ENCODE results near the gene FOXP3. TPM values are rescaled to one million over a fixed set of nuclear protein-coding genes. Genes with fewer than 3 reads are reported as not detected.

The FOXP3 gene
- total and polyA plus RNA-seq, 10 donors, result 0.26 to 3.9 (median 1.1) TPM

GRCh38 chrX:49250578-49250977, 13.9 kb downstream of the FOXP3 start:
- Histone ChIP-seq H3K27ac (no peak overlapping the region), H3K9me3 (no peaks in the 10 kb centered on the region), H3K4me3 (no peak overlapping the region), H3K36me3 (peaks cover 0 to 61% (median 29%) of the 10 kb centered on the region in 6 donors), H3K27me3 (replicated peaks in 1 of 7) (no peaks in the 10 kb centered on the region), H3K4me1 (peaks cover 0 to 9% (median 0%) of the 10 kb centered on the region in 6 donors)
- 84 to 95% (median 91%) methylated on average over 3 to 9 of the region's 9 CpGs for WGBS, 5 donors
- TF ChIP-seq POLR2AphosphoS5 (IDR thresholded peaks at IDR 0.05) (no peak), CTCF (IDR thresholded peaks at IDR 0.05 in 8 of 11, conservative IDR thresholded peaks at IDR 0.05 in 3 of 11) (no peak), POLR2A (IDR thresholded peaks at IDR 0.05) (no peak)
- DNase-seq, result no peak
- intact Hi-C loops (cut with DNase I; ENCODE audit: low total_unique reads), result no loop called here

GRCh38 chrX:49250066-49250465, 14.4 kb downstream of the FOXP3 start:
- intact Hi-C loops (cut with DNase I; ENCODE audit: low total_unique reads), result no loop called here
- TF ChIP-seq CTCF (IDR thresholded peaks at IDR 0.05 in 8 of 11, conservative IDR thresholded peaks at IDR 0.05 in 3 of 11), result no peak
- no peak for TF ChIP-seq POLR2AphosphoS5 (IDR thresholded peaks at IDR 0.05)
- TF ChIP-seq POLR2A (IDR thresholded peaks at IDR 0.05), result no peak
- Histone ChIP-seq H3K9me3 (no peaks in the 10 kb centered on the region), H3K36me3 (peaks cover 0 to 66% (median 29%) of the 10 kb centered on the region in 6 donors), H3K27ac (no peak overlapping the region), H3K27me3 (replicated peaks in 1 of 7) (no peaks in the 10 kb centered on the region), H3K4me1 (peaks cover 0 to 9% (median 0%) of the 10 kb centered on the region in 6 donors), H3K4me3 (no peak overlapping the region)
- DNase-seq, result no peak
- 91 to 97% (median 95%) methylated on average over 3 to 13 of the region's 13 CpGs for WGBS, 5 donors

GRCh38 chrX:49249616-49250015, 14.9 kb downstream of the FOXP3 start:
- Histone ChIP-seq H3K27ac (no peak overlapping the region), H3K27me3 (replicated peaks in 1 of 7) (no peaks in the 10 kb centered on the region), H3K9me3 (no peaks in the 10 kb centered on the region), H3K4me1 (peaks cover 0 to 9% (median 0%) of the 10 kb centered on the region in 6 donors), H3K4me3 (no peak overlapping the region), H3K36me3 (peaks cover 0 to 70% (median 30%) of the 10 kb centered on the region in 6 donors)
- 81 to 94% (median 90%) methylated on average over 2 to 9 of the region's 9 CpGs for WGBS, 5 donors
- no peak for TF ChIP-seq POLR2A (IDR thresholded peaks at IDR 0.05)
- TF ChIP-seq POLR2AphosphoS5 (IDR thresholded peaks at IDR 0.05), result no peak
- TF ChIP-seq CTCF (IDR thresholded peaks at IDR 0.05 in 8 of 11, conservative IDR thresholded peaks at IDR 0.05 in 3 of 11), result no peak
- intact Hi-C loops (cut with DNase I; ENCODE audit: low total_unique reads), result no loop called here
- DNase-seq, result no peak

- 80 to 95% (median 93%) methylated on average over 6 of the region's 6 CpGs for WGBS, 5 donors
- H3K27ac ChIP-seq, result no peak overlapping the region
- no peak overlapping the region for H3K4me3 ChIP-seq
- H3K9me3 ChIP-seq, result no peaks in the 10 kb centered on the region
- DNase-seq, result no peak
- peaks cover 0 to 7% (median 0%) of the 10 kb centered on the region in 6 donors for H3K4me1 ChIP-seq
- H3K27me3 ChIP-seq (replicated peaks in 1 of 7), result no peaks in the 10 kb centered on the region
- peaks cover 0 to 76% (median 34%) of the 10 kb centered on the region in 6 donors for H3K36me3 ChIP-seq
- intact Hi-C loops (cut with DNase I; ENCODE audit: low total_unique reads), result no loop called here
- TF ChIP-seq CTCF (IDR thresholded peaks at IDR 0.05 in 8 of 11, conservative IDR thresholded peaks at IDR 0.05 in 3 of 11) (no peak), POLR2AphosphoS5 (IDR thresholded peaks at IDR 0.05) (no peak), POLR2A (IDR thresholded peaks at IDR 0.05) (no peak)
These were observed 15.4 kb downstream of the FOXP3 start for GRCh38 chrX:49249071-49249470.

All from spleen (tissue), 11 donors.